Measurements from ENCODE around the gene ADAT3. TPM values are rescaled to one million over a fixed set of nuclear protein-coding genes. Genes with fewer than 3 reads are reported as not detected.
A peak's percentile ranks its signal among the peaks of the same experiment; 100 is the strongest.
"Not testable (repeated sequence)": the region's sequence is repeated elsewhere in the genome, so short reads cannot be mapped to it uniquely, and the experiment has no call there.

The ADAT3 gene
- polyA plus RNA-seq, 1 of the 3 experiments (the other 2 are of a cell fraction): 2.8 TPM

DNA sequence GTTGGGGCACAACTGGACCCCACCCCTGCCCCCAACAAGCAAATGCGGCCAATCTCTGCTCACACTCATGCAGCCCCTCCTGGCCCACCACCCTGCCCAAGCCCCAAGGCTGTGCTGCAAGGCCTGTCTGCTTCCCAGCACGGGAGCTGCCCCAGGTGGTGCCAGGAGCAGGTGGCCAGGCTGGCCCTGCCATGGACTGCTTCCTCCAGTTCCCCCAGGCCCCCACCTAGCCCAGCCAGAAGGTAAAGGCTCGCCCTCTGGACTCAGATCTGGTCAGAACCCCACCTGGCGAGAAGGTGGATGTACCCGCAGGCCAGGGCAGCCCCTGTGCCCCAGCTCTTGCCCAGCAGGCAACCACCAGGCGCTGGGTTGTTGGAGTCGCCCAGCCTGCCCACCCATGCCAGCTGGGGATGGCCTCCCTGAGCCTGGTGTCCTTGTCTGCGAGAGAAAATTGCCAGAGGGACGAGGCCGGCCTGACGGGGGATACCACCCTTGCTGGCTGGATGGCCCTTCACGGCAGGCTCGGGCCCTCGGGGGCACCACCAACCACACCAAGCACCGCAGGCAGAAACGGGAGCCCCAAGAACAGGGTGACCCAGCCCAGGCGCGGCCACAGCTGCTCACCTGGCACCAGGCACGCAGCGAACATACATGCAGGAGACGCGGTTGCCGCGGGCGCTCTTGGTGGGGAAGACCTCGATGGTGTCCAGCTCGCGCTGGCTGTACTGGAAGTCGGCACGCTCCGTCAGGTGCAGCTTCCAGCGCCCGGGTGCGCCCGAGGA, 24.4 kb upstream of the ADAT3 start (continued):
- no peak for TF ChIP-seq IRF3 (IDR thresholded peaks at IDR 0.05; ENCODE audit: low read depth, low read length)
- TF ChIP-seq PBX3 (IDR thresholded peaks at IDR 0.05): no peak
- TF ChIP-seq JUND (IDR thresholded peaks at IDR 0.05): no peak
- TF ChIP-seq RAD21 (IDR thresholded peaks at IDR 0.05; ENCODE audit: low read length): no peak

DNA sequence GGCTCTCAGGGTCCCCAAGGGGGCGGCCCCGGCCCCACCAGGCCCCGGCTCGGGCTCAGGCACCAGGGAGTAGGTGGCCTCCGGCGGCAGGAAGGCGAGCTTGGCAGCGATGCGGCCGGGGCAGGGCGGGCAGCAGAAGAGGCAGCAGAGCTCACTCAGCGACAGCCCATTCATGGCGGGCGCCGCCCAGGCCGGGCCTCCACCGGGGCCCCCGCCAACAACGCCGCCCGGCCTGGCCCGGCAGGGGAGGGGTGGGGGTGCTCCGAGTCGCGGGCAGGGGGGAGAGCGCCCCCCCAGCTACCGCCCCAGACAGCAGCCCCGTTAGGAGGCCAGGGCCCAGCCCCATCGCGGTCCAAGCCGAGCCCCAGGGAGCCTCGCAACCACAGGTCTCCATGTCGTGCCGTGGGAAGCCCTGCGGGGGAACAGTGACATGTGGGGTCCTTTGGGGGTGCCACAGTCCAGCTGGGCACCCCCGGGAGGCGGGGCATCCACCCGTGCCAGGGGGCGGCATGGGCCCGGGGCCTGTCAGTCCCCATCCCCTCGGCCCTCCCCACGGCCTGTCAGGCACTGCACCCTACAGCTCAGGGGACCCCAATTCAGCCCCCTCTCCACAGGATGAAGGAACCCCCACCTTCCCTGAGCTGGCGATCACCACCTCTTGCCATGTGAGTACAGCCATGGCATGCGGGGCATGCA, 23.7 kb upstream of the ADAT3 start:
- H3K9ac ChIP-seq; CTCF ChIA-PET; DNase-seq; H3F3A ChIP-seq (replicated peaks; ENCODE audit: insufficient read depth); H3K27me3 ChIP-seq (ENCODE audit: insufficient read depth); H3K9me2 ChIP-seq; H3K27ac ChIP-seq (ENCODE audit: low read depth in 2 of 2, low read length in 1 of 2); H3K4me3 ChIP-seq (ENCODE audit: low read depth in 2 of 2, low read length in 1 of 2); H3K36me3 ChIP-seq (replicated peaks in 1 of 2; ENCODE audit: control insufficient read depth in 1 of 2, insufficient read depth in 2 of 2, low read length in 1 of 2); H3K4me2 ChIP-seq; H2AFZ ChIP-seq (ENCODE audit: low read depth); H3K9me3 ChIP-seq; POLR2A ChIA-PET: not testable (repeated sequence)
- H4K20me1 ChIP-seq (ENCODE audit: insufficient read depth): peaks cover 40% of the 10 kb centered on the region
- WGBS (ENCODE audit: low lambda C conversion rate): 87% methylated on average over 6 of the region's 44 CpGs
- H3K79me2 ChIP-seq (ENCODE audit: insufficient read depth): peaks cover 46% of the 10 kb centered on the region
- peaks cover 6 to 24% of the 10 kb centered on the region in 2 experiments; a peak in 1 of 4 replicates for H3K4me1 ChIP-seq (ENCODE audit: control insufficient read depth in 1 of 2, insufficient read depth in 2 of 2, low read depth in 1 of 2, low read length in 1 of 2)

GRCh38 chr19:1882089-1882785, 23.0 kb upstream of the ADAT3 start:
- H2AFZ ChIP-seq (ENCODE audit: low read depth): no peak overlapping the region
- H3K27me3 ChIP-seq (ENCODE audit: insufficient read depth): no peaks in the 10 kb centered on the region
- DNase-seq: no peak
- H4K20me1 ChIP-seq (ENCODE audit: insufficient read depth): peaks cover 40% of the 10 kb centered on the region
- no peak overlapping the region for H3K9ac ChIP-seq
- H3K36me3 ChIP-seq (replicated peaks in 1 of 2; ENCODE audit: control insufficient read depth in 1 of 2, insufficient read depth in 2 of 2, low read length in 1 of 2): peaks cover 0 to 7% of the 10 kb centered on the region in 2 experiments
- H3K9me3 ChIP-seq: no peaks in the 10 kb centered on the region
- no peaks in the 10 kb centered on the region for H3K9me2 ChIP-seq
- H3K4me2 ChIP-seq: peak overlapping the region; percentile 100; the same call in 1 of the 2 replicates
- no peak overlapping the region; a peak in 1 of 4 replicates for H3K27ac ChIP-seq (ENCODE audit: low read depth in 2 of 2, low read length in 1 of 2)
- H3K79me2 ChIP-seq (ENCODE audit: insufficient read depth): peaks cover 46% of the 10 kb centered on the region
- POLR2A ChIA-PET: no interaction called here
- CTCF ChIA-PET: no interaction called here
- H3F3A ChIP-seq (replicated peaks; ENCODE audit: insufficient read depth): no peaks in the 10 kb centered on the region
- 89% methylated on average over 29 of the region's 31 CpGs for WGBS (ENCODE audit: low lambda C conversion rate)
- TF ChIP-seq GABPA (IDR thresholded peaks at IDR 0.05; ENCODE audit: low read depth) (no peak), MEF2A (IDR thresholded peaks at IDR 0.05; ENCODE audit: borderline replicate concordance, low read depth) (no peak), ZBTB33 (IDR thresholded peaks at IDR 0.05; ENCODE audit: borderline replicate concordance, low read depth) (no peak), TAF1 (IDR thresholded peaks at IDR 0.05; ENCODE audit: borderline replicate concordance, low read depth, low read length) (no peak), IRF3 (IDR thresholded peaks at IDR 0.05; ENCODE audit: low read depth, low read length) (no peak)
- H3K4me1 ChIP-seq (ENCODE audit: control insufficient read depth in 1 of 2, insufficient read depth in 2 of 2, low read depth in 1 of 2, low read length in 1 of 2): peaks cover 6 to 23% of the 10 kb centered on the region in 2 experiments; a peak in 1 of 4 replicates
- H3K4me3 ChIP-seq (ENCODE audit: low read depth in 2 of 2, low read length in 1 of 2): no peak overlapping the region
